ENCODE measurements around the gene TMEM117.

DNA sequence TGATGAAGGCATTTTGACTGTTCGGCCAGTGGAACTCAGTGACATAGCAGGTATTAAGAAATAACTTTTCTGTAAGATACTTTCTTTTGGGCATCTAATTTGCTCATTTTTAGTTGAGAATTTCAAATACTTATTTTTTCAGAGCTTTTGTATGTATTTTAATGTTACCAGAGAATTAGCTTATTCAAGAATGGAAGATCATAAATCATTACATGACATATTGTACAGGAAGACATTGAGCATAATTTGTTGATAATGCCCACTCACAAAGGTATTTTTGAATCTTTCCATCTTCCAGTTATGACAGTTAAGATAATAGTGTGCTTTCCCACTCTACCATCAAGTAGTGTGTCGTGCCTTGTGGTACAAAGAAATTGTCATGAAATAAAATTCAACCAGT is 36.5 kb downstream of the TMEM117 start:
- TF ChIP-seq, protein P1, sequence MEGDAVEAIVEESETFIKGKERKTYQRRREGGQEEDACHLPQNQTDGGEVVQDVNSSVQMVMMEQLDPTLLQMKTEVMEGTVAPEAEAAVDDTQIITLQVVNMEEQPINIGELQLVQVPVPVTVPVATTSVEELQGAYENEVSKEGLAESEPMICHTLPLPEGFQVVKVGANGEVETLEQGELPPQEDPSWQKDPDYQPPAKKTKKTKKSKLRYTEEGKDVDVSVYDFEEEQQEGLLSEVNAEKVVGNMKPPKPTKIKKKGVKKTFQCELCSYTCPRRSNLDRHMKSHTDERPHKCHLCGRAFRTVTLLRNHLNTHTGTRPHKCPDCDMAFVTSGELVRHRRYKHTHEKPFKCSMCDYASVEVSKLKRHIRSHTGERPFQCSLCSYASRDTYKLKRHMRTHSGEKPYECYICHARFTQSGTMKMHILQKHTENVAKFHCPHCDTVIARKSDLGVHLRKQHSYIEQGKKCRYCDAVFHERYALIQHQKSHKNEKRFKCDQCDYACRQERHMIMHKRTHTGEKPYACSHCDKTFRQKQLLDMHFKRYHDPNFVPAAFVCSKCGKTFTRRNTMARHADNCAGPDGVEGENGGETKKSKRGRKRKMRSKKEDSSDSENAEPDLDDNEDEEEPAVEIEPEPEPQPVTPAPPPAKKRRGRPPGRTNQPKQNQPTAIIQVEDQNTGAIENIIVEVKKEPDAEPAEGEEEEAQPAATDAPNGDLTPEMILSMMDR (optimal IDR thresholded peaks at IDR 0.05 in 1 of 3, IDR thresholded peaks at IDR 0.05 in 1 of 3, conservative IDR thresholded peaks at IDR 0.05 in 1 of 3; ENCODE audit: extremely low read depth in 1 of 3, insufficient read depth in 2 of 3, low read length in 3 of 3): no peak
- TF ChIP-seq EZH2 (IDR thresholded peaks at IDR 0.05; ENCODE audit: low read length): no peak

Measured in keratinocyte (primary cell).